Measurements from ENCODE around the gene NOC4L.

Gene NOC4L

DNA sequence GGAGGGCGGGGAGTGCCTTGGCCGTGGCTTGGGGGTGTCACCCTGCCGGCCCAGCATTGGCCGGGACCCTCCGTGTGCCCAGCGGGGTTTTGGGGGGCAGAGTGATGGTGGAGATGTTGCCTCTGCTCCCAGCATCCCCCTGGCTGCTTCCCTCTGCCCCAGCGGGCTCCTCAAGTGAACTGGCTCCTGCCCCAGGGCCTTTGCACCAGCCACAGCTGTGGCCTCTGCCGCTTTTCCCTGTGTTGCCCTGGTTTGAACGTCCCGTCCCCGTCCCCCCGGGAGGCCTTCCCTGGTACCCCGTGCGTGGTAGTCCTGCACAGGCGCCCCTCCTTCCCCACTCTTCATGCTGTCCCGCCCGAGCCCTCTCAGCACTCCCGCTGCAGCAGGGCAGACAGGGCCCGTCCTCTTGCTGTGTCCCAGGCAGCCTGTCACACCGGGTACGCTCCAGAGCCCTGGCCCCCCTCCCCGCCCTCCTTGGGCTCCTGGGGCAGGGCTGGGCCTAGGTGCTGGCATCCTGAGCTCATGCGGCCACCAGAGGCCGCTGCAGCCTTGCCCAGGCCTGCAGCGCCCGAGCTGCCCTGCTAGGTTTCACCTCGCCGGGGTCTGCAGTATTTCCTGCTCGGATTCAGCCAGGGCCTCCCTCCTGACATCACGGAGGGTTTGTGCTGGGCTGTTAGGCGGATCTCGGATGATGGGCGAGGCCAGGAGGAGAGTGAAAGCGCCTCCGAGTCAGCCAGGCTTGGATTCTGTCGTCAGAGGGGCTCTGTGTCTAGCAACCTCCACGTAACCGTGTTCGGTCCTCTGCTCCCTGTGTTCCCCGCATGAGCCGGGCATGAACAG lies 9.5 kb downstream of the NOC4L start:
- Histone ChIP-seq H3K4me3 (no peak overlapping the region), H3K27ac (no peak overlapping the region)

DNA sequence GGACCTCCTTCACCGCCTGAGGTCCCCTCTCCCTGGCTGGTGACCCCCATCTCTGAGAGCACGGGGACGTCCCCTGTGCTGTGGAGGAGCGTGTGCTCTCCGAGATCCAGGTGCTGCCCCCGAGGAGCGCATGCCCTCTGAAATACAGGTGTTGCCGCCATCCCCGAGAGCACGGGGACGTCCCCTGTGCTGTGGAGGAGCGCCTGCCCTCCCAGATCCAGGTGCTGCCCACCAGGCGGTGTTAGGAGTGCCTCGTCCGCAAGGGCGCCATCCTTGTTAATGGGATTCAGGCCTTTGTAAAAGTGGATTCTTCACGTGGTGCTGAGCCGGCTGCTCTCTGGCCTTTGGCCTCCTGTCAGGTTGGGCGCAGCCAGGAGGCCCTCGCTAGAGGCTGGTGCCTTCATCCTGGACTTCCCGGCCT lies 10.1 kb downstream of the NOC4L start:
- H3K4me3 ChIP-seq, result no peak overlapping the region
- H3K27ac ChIP-seq, result no peak overlapping the region

DNA sequence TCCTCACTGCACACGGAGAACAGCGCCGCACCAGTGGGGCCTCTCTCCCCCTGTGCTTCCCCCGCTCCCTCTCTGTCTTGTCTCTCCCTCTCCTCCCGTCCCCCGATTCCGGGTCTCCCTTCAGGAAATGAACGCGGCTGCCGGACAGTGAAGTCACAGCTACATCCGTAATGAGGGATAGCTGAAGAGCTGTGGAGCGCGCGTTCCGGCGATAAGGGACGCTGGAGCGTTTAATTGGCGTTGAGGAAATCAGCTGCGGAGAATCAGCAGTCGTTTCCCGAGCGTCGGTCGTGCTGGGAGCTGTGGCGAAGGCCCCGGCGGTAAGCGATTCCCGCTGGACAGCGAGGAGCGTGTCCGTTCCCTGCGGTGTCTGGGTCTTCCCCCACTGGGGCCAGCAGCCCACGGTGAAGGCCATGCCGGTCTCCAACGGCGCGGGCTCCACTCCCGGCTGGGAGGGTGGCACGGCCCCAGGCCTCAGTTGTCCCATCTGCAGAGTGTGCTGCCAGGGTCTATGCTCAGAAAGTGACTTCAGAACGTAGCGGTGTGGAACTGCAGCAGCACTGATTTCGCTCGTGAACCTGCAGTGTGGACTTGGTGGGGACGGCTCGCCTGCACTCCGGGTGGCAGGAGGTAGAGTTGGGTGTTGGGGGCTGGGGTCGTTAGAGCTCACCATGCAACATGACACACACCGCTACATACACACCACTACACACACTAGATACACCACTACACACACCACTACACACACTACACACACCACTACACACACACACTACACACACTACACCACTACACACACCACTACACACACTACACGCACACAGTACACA lies 10.9 kb downstream of the NOC4L start:
- Histone ChIP-seq H3K4me3 (no peak overlapping the region), H3K27ac (no peak overlapping the region)

DNA sequence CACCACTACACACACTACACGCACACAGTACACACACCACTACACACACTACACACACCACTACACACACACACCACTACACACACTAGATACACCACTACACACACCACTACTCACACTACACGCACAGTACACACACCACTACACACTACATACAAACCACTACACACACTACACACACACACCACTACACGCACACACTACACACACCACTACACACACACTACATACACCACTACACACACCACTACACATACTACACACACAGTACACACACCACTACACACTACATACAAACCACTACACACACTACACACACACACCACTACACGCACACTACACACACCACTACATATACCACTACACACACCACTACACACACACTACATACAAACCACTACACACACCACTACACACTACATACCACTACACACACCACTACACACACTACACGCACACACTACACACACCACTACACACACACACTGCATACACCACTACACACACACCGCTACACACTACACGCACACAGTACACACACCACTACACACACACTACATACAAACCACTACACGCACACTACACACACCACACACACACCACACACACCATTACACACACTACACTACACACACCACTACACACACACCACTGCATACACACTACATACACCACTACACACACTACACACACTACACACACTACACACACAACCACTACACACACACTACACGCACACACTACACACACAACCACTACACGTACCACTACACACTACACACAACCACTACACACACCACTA lies 11.7 kb downstream of the NOC4L start:
- H3K27ac ChIP-seq, result no peak overlapping the region
- no peak overlapping the region for H3K4me3 ChIP-seq

- H3K4me3 ChIP-seq, result no peak overlapping the region
- no peak overlapping the region for H3K27ac ChIP-seq
Observed at GRCh38 chr12:132156573-132157325, 12.5 kb downstream of the NOC4L start.

- H3K27ac ChIP-seq, result no peak overlapping the region
- H3K4me3 ChIP-seq, result no peak overlapping the region
Observed at GRCh38 chr12:132157733-132158409, 13.6 kb downstream of the NOC4L start.

- no peak overlapping the region for H3K27ac ChIP-seq
- H3K4me3 ChIP-seq, result no peak overlapping the region
Observed at GRCh38 chr12:132158677-132159554, 14.7 kb downstream of the NOC4L start.

DNA sequence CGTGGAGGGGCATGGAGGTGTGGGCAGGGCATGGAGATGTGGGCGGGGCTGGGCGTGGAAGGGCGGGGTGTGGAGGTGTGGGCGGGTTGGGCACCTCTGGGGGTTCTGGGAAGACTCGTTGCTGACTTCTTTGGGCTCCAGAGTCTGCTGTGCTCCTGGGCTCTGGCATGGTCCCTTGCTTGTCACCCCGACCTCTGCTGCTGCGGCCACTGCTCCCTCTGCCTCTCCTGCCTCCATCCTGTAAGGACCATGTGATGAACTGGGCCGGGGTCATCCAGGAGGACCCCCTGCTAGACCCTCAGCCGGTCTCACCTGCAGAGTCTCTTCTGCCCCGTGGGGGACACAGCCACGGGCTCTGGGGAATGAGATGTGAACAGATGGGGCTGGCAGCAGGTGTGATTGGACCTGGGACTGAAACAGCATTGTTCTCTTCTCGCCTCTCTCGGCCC lies 15.3 kb downstream of the NOC4L start:
- H3K4me3 ChIP-seq, result no peak overlapping the region
- no peak overlapping the region for H3K27ac ChIP-seq

DNA sequence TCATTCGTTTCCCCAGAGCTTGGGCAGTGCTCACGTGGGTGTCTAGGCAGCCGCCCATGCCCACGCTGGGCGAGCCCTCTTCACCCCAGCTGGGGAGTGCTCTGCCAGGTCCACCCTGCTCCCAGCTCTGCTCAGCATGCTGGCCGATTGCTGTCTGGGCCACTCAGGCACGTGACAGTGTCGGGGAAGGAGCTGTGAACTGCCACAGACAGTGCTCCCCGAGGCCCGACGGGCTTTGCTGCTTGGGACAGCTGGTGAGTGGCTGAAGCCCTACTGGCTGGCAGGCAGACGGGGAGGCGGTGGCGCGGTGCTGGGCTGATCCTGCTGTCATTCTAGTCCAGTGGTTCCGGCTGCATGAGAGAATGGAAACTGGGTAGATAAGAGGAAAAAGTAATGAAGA lies 15.8 kb downstream of the NOC4L start:
- Histone ChIP-seq H3K27ac (no peak overlapping the region), H3K4me3 (no peak overlapping the region)

GRCh38 chr12:132160601-132161035 lies 16.4 kb downstream of the NOC4L start:
- no peak overlapping the region for H3K4me3 ChIP-seq
- H3K27ac ChIP-seq, result no peak overlapping the region

DNA sequence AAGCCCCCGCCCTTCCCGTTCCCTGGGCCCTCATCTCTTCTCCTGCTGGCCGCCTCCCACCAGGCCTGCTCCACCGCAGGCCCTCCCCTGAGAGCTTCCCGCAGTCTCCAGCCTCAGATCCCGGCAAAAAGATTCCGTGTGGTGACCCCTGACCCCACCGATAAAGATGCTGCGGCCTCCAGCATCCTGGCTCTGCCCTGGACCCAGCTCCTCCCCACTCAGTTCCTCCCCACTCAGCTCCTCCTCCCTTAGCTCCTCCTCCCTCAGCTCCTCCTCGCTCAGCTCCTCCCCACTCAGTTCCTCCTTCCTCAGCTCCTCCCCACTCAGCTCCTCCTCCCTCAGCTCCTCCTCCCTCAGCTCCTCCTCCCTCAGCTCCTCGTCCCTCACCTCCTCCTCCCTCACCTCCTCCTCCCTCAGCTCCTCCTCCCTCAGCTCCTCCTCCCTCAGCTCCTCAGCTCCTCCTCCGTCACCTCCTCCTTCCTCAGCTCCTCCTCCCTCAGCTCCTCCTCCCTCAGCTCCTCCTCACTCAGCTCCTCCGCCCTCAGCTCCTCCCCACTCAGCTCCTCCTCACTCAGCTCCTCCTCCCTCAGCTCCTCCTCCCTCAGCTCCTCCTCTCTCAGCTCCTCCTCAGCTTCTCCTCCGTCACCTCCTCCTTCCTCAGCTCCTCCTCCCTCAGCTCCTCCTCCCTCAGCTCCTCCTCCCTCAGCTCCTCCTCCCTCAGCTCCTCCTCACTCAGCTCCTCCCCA lies 17.0 kb downstream of the NOC4L start:
- no peak overlapping the region for H3K27ac ChIP-seq
- H3K4me3 ChIP-seq, result no peak overlapping the region

DNA sequence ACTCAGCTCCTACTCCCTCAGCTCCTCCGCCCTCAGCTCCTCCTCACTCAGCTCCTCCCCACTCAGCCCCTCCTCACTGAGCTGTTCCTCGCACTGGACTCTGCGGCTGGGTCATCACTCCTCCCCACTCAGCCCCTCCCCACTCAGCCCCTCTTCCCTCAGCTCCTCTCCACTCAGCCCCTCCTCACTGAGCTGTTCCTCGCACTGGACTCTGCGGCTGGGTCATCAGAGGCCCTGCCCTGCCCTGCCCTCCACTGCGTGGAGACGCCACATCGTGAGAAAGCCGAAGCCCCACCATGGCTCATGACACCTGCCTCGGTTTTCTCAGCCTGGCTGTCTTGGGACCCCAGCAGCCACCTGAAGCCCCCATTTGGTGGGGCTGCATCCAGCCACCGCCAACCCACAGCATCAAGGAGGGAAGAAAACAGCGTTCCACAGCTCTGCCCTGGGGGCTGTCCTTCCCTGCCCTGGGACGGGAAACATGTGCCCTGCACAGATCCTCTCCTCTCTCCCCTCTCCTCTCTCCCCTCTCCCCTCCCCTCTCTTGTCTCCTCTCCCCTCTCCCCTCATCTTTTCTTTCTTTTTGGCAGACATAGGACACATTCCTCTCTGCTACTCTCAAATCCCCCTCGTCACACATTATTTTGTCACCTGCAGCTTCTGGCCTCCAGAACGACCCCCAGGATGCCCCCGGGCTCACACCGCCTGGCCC lies 17.7 kb downstream of the NOC4L start:
- H3K4me3 ChIP-seq, result no peak overlapping the region

GRCh38 chr12:132162508-132163031 lies 18.3 kb downstream of the NOC4L start:
- Histone ChIP-seq H3K27ac (peak overlapping the region in 4 of 21 experiments; percentile 18 to 56 (median 30)), H3K4me3 (no peak overlapping the region)

More for the DNA sequence above, 17.7 kb downstream of the NOC4L start:
- peak overlapping the region in 4 of 21 experiments; percentile 18 to 56 (median 30) for H3K27ac ChIP-seq

GRCh38 chr12:132163041-132163910 lies 19.0 kb downstream of the NOC4L start:
- H3K27ac ChIP-seq, result peak overlapping the region in 2 of 21 experiments; percentile 26 to 56
- no peak overlapping the region for H3K4me3 ChIP-seq

DNA sequence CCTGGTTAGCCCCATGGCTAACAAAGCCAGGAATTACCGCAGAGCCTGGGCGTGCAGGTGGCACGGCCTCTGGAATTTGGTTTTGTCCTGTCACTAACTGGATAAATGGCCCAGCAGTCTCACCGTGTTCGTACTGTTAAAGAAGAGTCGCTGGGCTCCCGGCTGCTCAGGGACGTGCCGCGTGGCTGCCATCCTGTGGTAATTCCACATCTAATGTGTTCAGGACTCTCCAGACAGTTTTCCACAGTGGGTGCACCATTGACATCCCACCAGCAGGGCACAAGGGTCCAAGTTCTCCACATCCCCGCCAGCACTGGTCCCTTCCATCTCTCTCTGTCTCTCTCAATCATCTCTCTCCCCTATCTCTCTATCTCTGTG lies 19.6 kb downstream of the NOC4L start:
- H3K27ac ChIP-seq, result no peak overlapping the region
- H3K4me3 ChIP-seq, result no peak overlapping the region

Measured in skin epidermis (tissue), 12 donors.